ENCODE data around the gene ADGRG3. TPM values are rescaled to one million over a fixed set of nuclear protein-coding genes. Genes with fewer than 3 reads are reported as not detected.

ADGRG3 gene
- total and polyA plus RNA-seq, 9 of the 15 experiments (the other 6 are each of a cell fraction or from before 2014, with no cell fraction given), result 0.09 to 0.52 (median 0.14) TPM; not detected in 3

DNA sequence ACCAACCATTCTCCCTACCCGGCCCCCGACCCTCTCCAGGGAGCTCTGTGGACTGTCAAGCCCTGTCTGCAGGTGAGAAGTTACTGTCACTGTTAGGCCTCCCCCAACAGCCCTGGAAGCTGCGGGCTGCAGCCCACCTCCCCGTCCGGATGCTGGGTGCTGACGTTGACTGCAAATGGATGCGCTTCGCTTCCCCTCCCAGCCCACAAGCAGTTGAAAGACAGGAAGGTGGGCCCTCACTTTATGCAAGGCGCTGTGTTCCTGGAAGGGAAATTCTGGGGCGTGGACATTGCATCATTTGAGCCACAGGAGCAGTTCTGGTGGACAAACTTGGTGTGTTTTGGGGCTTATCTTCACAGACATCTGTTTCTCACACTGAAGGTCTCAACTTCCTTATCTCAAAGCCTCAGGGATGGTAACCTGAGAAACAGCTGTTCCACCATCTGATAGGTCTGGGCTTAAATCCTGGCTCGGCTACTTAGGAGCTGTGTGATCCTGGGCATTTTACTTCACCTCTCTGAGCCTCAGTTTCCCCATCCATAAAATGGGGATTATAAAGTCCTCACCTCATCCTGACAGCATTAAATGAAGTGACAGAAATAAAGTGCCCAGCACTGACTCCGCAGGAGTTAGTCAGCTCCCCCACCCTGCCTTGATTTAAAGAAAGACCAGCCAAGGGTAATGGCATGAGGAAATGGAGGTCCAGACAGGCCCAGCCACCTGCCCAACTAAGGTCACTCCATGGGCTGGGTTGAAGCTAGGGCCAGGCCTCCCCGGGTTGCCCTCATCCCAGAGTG lies 21.9 kb downstream of the ADGRG3 start (continued):
- TF ChIP-seq PBX2 (CRISPR knock-in tag; IDR thresholded peaks at IDR 0.05; ENCODE audit: low read depth), result no peak
- peak; percentile 69 for TF ChIP-seq PBX2 (tag; conservative IDR thresholded peaks at IDR 0.05; ENCODE audit: low read depth)
- 0 out of 2 replicates have a peak, but pooled peaks have one; percentile 6 for TF ChIP-seq ZNF668 (CRISPR knock-in tag; IDR thresholded peaks at IDR 0.05)
- TF ChIP-seq WHSC1 (IDR thresholded peaks at IDR 0.05; ENCODE audit: low read length), result no peak
- TF ChIP-seq, protein P1, sequence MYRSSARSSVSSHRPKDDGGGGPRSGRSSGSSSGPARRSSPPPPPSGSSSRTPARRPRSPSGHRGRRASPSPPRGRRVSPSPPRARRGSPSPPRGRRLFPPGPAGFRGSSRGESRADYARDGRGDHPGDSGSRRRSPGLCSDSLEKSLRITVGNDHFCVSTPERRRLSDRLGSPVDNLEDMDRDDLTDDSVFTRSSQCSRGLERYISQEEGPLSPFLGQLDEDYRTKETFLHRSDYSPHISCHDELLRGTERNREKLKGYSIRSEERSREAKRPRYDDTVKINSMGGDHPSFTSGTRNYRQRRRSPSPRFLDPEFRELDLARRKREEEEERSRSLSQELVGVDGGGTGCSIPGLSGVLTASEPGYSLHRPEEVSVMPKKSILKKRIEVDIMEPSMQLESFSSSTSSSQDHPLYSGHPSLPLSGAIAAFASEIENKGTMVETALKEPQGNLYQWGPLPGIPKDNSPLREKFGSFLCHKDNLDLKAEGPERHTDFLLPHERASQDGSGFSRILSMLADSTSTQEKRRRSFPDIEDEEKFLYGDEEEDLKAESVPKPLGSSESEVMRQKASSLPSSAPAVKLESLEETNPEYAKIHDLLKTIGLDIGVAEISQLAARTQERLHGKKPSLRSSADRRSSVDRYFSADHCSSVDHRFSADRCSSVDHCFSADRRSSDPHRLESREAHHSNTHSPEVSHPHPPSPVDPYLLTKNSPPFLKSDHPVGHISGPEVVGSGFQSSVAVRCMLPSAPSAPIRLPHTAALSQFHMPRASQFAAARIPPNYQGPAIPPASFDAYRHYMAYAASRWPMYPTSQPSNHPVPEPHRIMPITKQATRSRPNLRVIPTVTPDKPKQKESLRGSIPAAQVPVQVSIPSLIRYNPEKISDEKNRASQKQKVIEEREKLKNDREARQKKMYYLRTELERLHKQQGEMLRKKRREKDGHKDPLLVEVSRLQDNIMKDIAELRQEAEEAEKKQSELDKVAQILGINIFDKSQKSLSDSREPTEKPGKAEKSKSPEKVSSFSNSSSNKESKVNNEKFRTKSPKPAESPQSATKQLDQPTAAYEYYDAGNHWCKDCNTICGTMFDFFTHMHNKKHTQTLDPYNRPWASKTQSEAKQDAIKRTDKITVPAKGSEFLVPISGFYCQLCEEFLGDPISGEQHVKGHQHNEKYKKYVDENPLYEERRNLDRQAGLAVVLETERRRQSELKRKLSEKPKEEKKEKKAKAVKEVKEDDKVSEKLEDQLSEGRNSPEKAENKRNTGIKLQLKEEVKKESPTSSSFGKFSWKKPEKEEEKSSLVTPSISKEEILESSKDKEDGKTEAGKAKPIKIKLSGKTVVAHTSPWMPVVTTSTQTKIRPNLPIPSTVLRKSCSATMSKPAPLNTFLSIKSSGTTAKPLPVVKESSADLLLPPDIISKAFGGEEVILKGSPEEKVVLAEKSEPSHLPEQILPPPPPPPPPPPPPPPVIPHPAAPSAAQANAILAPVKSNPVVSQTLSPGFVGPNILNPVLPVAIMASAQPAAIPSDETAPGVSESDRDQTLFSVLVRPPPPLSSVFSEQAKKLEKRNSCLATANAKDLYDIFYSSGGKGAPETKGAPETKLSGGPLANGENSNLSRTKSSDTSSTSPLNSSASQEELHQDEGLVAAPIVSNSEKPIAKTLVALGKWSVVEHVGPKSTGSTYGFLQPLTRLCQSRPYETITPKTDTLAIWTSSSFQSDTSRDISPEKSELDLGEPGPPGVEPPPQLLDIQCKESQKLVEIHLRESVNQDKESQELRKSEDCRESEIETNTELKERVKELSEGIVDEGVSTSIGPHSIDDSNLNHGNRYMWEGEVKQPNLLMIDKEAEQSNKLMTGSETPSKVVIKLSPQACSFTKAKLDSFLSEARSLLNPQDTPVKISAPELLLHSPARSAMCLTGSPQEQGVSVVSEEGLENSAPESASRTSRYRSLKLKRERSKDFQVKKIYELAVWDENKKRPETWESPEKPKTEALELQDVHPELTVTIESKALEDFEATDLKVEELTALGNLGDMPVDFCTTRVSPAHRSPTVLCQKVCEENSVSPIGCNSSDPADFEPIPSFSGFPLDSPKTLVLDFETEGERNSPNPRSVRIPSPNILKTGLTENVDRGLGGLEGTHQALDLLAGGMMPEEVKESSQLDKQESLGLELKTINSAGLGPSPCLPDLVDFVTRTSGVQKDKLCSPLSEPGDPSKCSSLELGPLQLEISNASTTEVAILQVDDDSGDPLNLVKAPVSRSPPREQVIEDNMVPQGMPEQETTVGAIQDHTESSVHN (IDR thresholded peaks at IDR 0.05; ENCODE audit: borderline replicate concordance in 1 of 2, low read depth in 1 of 2), result peak; percentile 97 to 99; a peak in 3 of 4 replicates
- TF ChIP-seq TAF15 (IDR thresholded peaks at IDR 0.05; ENCODE audit: low read depth, low read length), result no peak
- peak; percentile 99 for TF ChIP-seq PML (IDR thresholded peaks at IDR 0.05; ENCODE audit: low read length)
- no peak for TF ChIP-seq USF2 (CRISPR knock-in tag; IDR thresholded peaks at IDR 0.05)
- no peak for TF ChIP-seq ZBTB8A (IDR thresholded peaks at IDR 0.05; ENCODE audit: partially characterized antibody)
- no peak for TF ChIP-seq ZNF3 (CRISPR knock-in tag; IDR thresholded peaks at IDR 0.05)
- TF ChIP-seq, protein P2, sequence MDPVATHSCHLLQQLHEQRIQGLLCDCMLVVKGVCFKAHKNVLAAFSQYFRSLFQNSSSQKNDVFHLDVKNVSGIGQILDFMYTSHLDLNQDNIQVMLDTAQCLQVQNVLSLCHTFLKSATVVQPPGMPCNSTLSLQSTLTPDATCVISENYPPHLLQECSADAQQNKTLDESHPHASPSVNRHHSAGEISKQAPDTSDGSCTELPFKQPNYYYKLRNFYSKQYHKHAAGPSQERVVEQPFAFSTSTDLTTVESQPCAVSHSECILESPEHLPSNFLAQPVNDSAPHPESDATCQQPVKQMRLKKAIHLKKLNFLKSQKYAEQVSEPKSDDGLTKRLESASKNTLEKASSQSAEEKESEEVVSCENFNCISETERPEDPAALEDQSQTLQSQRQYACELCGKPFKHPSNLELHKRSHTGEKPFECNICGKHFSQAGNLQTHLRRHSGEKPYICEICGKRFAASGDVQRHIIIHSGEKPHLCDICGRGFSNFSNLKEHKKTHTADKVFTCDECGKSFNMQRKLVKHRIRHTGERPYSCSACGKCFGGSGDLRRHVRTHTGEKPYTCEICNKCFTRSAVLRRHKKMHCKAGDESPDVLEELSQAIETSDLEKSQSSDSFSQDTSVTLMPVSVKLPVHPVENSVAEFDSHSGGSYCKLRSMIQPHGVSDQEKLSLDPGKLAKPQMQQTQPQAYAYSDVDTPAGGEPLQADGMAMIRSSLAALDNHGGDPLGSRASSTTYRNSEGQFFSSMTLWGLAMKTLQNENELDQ (CRISPR knock-in tag; IDR thresholded peaks at IDR 0.05; ENCODE audit: borderline replicate concordance), result no peak
- peak; percentile 60 for TF ChIP-seq RBBP5 (IDR thresholded peaks at IDR 0.05; ENCODE audit: borderline replicate concordance, insufficient read depth, low read length, poor library complexity, severe bottlenecking)
